Hematopoietic multipotent progenitor cell treated with erythropoietin and hydrocortisone succinate and interleukin-3 and kit ligand, for 8 days (in vitro differentiated cells): ENCODE measurements around the gene TBC1D14.
"Not testable (repeated sequence)": the region's sequence is repeated elsewhere in the genome, so short reads cannot be mapped to it uniquely, and the experiment has no call there.

Experiments
- DNase-seq: peaks from one replicate; pipeline ENCODE4 v3.0.0-alpha.2; 2015

Gene TBC1D14

GRCh38 chr4:6977846-6978245, 68.2 kb downstream of the TBC1D14 start:
- DNase-seq, result not testable (repeated sequence)

GRCh38 chr4:6983544-6984142, 74.0 kb downstream of the TBC1D14 start:
- DNase-seq, result no peak

DNA sequence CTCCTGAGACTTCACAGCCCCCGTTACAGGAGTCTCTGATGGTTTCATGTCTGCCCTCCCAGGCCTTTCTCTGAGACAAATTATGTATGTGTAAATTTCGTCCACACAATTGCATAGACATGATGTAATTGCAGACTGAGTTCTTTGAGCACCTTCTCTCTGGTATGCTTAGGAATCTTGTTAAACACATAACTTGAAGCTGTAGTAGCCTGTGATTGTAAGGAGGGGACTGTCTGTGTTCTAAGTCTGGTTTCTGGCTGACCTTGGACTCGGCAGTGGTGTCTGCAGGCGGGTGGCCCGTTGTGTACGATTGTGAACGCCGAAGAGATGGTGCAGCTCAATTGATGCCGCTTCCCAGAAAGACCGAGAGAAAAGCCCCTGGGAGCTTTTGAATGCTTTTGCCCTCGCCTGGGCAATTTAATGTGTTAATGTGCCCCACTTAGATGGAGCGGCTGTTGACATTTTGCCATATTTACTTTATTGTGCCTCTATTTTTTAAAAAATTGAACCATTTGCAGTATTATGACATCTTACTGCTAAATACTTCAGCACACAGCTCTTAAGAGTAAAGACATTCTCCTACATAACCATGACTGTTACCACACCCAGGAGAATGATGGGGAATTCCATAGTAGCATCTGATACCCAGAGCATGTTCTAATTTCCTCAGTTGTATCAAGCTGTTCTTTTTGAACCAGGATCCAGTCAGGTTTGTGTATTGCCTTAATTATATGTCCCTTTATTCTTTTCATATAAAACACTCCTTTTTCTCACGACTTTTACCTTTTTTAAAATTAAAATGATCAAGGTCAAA, 75.2 kb downstream of the TBC1D14 start:
- no peak for DNase-seq

DNA sequence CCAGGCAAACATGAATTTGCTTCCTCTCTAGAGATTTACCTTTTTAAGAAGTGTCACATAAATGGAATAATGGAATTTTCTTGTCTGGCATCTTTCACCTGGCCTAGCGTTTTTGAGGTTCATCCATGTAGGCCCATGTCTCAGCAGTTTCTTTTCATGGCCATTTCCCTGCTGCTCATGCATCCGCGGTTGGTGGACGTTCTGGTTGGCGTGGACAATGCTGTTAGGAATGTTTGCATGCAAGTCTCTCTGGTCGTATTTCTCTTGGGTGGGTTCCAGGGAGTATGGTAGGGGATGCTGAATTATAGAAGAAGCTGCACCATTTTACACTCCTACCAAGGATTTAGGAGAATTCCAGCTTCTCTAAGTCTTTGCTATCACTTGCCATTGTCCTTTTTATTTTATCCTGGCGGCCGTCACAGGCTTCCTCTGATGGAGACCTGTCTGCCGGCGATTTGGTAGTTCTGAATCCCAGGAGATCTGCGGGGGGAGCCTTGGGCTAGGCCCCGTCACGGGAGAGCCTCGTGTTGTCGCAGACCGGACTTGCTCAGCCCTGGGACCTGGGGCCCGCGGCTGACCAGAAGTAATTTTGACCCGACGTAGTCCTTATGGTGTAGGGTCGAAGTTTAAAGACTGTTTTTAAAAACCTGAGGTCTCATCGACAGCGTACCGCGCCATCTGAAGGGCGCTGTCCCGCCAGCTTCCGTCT, 76.6 kb downstream of the TBC1D14 start:
- no peak for DNase-seq

- peak; percentile 91 for DNase-seq
These were observed 77.4 kb downstream of the TBC1D14 start for GRCh38 chr4:6986781-6987587.

DNA sequence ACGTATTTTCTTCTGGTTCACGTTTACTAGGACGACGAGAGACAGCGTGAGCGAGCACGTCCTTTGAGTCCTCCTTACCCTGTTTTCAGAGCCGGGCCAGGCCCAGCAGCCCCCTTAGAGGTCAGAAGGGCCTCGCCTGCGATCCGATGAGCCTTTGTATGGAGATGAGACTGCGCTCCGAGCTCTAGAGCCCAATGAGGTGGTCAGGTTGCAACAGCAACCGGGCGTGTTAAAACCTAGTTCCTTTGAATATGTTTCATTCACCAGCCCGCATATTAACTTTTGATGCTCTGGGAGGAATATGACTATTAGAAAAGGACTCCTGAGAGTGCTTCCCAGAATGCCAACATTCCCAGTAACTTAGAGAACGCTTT, 77.9 kb downstream of the TBC1D14 start:
- DNase-seq, result no peak

GRCh38 chr4:6988016-6988715, 78.5 kb downstream of the TBC1D14 start:
- DNase-seq, result peak; percentile 30

- DNase-seq, result no peak
These were observed 79.8 kb downstream of the TBC1D14 start for GRCh38 chr4:6989331-6989923.

DNA sequence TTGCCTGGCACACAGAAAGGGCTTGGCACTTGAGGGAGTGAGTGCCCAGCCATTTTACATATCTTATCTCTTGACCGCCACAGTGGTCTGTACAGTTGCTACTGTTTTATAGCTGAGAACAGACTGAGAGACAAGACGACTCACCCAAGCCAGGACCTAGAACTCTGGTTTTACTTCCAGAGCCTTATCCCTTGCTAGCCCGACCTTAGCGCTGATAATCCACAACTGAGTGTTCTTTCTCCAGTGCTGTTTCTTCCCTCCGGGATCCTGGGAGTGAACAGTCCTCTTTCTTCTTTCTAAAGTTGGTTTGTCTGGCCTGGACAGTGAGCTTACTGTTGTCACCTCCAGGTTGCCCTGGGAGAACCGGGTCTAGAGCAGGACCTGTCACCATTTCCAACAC, 81.0 kb downstream of the TBC1D14 start:
- DNase-seq, result peak; percentile 23

DNA sequence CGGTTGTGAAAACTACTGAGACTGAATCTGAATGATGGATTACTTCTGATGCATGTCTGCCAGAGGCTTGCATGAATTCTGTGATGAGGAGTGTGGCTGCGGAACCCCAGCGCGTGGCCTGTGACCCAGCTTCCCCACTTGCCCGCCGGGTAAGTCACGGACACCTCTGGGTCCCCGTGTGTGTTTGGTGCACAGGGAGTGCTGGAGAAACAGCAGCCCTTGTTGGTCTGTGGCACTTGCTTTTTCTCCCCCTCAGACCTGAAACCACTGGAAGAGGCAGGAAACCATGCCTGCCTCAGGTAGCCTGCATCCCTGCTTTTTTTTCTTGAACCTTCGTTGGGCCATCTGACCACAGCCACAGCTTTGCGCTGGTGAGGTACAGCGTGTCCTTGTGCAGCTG, 81.6 kb downstream of the TBC1D14 start:
- DNase-seq, result no peak

DNA sequence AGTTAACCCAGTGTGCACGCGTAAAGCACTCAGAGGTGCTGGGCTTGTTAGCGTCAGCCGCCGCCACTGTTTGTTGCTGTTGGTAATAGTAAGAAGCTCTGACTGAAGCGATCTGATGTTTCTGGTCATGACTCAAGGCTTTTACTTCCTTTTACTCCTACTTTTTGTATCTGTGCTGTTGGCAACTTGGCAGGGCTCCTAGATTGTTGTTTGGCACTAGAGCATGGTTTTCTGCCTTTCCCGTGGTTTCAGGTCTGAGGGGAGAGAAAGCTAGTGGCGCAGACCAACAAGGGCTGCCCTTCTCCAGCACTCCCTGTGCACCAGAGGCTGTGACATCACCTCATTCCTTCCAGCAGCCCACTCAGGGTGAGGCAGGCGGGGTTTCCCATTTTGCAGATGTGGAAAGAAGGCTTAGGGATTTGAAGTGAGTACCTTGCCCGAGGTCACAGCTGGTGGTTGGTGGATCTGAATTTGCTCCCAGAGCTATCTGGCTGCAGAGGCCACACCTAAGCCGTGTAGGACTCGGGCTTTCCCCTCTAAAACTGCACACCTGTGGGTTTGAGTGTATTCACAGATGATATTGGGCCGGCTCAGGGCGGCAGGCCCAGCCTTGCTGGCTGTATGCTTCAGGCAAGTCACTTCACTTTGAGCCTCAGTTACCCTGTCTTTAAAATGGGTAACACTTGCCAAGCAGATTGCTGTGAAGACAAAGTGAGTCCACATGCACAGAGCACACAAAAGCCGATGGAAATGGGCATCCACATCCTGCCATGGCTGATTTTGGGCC, 82.3 kb downstream of the TBC1D14 start:
- peak; percentile 63 for DNase-seq

GRCh38 chr4:6992728-6993677, 83.4 kb downstream of the TBC1D14 start:
- no peak for DNase-seq

DNA sequence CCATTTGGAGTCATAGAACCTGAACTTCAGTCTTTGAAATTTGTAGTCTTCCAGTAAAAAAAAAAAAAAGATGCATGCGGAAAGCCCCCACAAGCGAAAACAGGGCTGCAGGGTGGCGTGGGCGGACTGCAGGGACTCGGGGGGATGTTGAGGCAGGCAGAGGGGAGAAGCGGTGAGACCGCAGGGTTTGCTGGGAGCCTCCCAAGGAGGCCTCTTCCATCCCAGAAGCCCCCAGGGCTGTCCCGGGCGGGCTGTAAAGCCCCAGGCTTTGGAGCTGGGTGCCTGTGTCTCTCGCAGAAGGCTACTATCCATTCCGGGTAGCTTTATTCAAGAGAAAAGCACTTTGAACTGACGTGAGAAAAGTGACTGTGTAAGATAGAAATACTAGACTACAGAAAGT, 86.9 kb downstream of the TBC1D14 start:
- no peak for DNase-seq

- DNase-seq, result no peak
These were observed 89.8 kb downstream of the TBC1D14 start for GRCh38 chr4:6999172-7000086.

- no peak for DNase-seq
These were observed 91.0 kb downstream of the TBC1D14 start for GRCh38 chr4:7000421-7001176.

DNA sequence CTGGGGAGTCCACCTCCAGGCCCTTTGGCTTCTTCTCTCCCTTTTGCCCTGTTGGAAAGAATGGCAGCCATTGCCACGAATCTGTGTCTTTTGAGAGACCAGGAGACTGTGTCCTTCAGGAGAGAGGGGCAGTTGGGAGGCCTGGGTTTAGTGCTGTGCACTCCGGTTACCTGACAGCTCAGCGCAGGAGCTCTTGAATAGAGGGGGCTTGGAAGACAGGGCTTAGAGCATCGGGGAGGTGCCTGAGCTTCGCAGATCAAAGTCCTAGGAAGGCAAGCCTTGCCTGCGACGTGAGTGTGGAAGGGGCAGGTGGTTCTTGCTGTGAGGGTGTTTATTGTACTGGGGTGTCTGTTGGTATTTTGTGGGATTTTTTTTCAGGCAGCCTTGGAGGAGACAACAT, 91.6 kb downstream of the TBC1D14 start:
- no peak for DNase-seq

- no peak for DNase-seq
These were observed 92.7 kb downstream of the TBC1D14 start for GRCh38 chr4:7002336-7002735.
